Cerebellar nuclear complex (tissue), 1 donor: Measurements from ENCODE around the gene OLIG2.

Experiments used
- DNase-seq, 2 experiments: peaks; one replicate each; lab custom pipeline; 2025; lab: John Stamatoyannopoulos, UW

The OLIG2 gene

DNA sequence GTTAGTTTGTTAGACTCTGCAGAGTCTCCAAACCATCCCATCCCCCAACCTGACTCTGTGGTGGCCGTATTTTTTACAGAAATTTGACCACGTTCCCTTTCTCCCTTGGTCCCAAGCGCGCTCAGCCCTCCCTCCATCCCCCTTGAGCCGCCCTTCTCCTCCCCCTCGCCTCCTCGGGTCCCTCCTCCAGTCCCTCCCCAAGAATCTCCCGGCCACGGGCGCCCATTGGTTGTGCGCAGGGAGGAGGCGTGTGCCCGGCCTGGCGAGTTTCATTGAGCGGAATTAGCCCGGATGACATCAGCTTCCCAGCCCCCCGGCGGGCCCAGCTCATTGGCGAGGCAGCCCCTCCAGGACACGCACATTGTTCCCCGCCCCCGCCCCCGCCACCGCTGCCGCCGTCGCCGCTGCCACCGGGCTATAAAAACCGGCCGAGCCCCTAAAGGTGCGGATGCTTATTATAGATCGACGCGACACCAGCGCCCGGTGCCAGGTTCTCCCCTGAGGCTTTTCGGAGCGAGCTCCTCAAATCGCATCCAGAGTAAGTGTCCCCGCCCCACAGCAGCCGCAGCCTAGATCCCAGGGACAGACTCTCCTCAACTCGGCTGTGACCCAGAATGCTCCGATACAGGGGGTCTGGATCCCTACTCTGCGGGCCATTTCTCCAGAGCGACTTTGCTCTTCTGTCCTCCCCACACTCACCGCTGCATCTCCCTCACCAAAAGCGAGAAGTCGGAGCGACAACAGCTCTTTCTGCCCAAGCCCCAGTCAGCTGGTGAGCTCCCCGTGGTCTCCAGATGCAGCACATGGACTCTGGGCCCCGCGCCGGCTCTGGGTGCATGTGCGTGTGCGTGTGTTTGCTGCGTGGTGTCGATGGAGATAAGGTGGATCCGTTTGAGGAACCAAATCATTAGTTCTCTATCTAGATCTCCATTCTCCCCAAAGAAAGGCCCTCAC lies at the start of gene OLIG2:
Gene OLIG2 (plus strand): TSS at position 447 of the 954 bp plus-strand sequence. CDS start 928 bp downstream, outside the sequence.
- no peak for DNase-seq

DNA sequence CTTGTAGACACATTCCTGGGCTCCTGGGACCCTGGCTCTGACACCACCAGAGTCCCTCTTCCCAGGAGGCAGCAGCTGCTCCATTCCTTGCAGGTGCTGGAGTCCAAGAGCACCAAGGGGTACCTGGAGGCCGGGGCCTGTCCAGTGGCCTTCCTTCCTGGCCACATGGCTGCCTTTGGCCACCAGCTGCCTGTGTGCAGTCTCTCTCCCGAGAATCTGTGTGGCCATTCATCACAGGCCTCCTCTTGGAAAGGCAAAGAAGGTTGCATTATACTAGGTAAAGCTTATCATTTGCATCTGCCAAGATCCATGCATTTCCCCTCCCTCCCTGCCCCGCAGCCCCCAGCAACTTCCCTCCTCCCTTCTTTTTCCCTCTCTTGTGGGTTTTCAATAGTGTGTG lies 48.9 kb upstream of the OLIG2 start:
- DNase-seq, result no peak

DNA sequence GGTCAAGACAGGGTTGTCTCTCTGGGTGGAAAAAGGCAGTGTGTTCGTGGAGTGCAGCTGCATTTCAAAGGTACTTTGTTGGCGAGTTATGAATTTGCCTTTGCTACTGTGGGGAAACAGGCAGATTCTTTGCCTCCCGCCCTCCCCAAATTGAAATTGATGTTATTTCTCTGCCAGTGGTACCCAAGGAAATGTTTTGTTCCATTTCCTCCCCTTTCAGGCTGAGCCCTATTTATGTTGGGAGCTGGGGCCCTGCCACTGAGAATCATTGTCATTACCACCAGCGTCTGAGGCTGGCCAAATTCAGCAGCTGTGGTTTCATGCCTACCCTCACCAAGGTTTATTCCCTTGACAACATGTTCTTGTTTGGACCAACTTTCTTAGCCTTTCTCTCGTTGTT lies 48.5 kb upstream of the OLIG2 start:
- DNase-seq, result no peak

DNA sequence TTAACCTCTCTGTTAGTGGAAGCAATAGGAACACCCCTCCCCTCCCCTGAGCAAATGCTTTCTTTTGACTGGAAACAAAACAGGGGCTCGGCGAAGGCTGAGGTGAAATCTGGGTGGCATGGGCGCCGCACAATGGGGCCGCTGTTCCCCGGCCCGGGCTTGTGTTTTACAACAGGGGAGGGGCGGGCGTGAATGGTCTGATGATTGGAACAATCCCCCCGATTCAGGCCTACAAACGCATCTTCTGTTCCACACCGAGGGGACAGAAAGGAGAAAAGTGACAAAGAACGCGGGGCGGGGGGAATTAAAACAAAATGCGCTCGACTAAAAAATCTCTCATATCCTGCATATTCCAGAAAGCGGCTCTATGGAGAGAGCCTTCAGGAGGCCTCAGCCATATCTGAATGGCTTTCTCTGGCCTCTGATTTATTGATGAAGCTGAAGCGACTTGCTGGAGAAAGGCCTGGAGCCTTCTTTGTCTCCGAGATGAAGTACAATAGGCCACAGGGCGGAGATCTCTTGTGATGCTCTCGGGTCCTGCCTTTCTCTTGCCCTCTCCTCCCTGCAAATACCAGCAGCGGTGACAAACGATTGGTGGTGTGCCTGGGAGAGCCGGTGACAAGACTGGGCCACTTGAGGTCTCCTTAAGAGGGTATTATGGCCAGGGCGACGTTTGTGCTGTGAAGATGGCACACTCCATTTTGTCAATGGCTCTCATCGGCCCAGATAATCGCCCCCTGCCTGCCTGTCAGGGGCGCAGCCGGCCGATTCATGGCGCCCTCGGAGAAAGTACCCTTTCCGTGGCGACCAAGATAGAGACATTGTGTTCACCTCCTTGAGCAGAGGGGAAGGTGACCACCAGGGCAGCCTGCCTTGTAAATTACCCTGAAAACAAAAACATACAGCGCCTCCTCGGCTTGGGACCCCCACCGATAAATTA lies 47.1 kb upstream of the OLIG2 start:
- no peak for DNase-seq

DNA sequence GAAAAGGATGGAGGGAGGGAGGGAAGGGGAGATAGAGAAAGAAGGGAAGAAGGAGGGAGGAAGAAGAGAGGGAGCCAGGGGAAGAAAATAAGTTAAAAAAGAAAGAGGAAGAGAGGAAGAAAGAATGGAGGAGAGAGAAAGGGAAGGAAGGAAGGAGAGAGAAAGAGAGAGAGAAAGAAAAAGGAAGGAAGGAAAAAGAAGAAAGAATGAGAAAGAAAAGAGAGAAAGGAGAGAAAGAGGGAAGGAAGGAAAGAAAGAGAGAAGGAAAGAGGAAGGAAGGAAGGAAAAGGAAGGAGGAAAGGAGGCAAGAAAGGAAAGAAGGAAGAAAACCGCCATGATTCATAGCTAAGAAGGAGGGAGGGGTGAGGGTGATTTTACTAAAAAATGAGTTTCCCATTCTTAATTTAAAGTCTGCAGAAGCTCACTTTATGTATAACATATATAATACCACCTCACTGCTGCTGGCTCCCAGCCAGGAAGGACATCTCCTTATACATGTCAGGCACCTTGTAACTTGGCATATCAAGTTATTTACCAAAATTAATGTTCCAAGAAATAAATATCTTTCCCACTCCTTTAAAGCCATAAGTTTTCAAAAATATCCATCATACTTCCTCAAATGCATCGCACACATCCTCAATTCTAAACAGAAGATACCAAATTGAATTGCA lies 46.0 kb upstream of the OLIG2 start:
- DNase-seq, result no peak

DNA sequence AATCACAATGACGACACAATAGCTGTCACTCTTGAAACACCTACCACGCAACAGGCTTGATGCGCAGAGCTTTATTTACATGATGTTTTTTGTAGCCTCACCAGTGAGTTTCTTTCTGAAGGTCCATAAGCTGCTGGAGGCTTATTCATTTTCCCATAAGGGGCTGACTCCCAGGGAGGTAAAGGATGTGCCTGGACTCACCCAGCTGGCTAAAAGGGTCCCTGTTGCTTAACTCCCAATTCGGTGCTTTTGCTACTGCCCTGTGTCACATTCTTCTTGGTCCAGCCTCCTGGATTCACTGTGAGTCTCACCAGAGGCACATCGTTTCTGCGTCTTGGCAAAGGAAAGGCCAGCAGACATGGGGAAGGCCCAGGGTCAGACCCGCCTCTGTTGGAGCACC lies 44.6 kb upstream of the OLIG2 start:
- DNase-seq, result no peak

DNA sequence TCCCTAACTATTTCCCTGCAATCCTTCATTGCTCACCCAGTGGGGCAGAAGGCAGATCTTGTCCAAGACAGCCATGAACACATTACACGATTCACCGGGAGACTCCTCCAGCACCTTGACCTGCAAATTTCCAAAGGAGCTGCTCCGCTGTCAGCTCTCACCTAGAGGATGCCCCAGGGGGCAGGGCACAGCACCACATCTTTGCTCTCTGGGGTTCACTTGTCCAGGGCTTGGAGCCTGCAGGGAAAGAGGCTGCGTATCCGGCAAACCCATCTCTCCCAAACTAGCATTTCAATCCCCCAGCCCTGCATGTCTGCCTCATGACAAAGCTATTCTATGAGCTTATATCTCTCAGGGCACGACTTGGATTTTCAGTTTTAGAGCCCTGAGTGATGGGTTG lies 35.1 kb upstream of the OLIG2 start:
- DNase-seq, result no peak

DNA sequence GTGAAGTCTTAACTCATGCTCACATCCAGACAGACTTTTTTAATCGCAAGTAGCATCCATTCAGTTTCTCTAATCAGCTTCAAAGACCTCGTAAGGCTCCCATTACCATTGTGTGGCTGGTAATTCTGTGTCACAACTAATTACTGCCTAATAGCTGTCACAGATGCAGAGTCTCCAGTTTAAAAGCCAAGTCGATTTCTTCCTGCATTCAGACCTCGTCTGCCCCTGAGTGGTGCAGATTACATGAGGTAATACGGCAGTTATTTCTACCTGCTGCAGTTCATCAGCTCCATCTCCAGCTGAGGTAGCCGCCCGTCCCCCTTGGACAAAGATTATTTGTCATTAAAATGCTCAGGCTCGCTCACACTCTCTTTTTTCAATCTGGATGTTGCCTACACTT lies 34.4 kb upstream of the OLIG2 start:
- DNase-seq, result no peak

DNA sequence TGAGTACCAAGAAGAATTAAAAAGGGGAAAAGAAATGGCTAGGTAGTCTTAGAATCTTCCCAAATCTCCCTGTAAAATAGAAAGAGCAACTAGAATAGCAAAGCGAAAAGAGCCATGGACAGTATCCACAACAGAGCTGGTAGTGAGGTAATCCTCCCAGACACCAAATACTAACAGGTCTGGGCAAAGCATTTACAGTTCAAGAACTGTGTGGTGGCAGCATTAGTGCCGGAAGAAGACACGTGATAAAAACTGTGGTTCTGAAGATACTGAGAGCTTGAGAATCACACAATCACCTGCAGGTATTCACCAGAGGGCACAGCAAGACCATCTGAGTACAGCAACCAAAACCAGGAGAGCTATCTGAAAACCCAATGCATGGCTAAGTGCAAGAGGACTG lies 31.8 kb upstream of the OLIG2 start:
- no peak for DNase-seq

DNA sequence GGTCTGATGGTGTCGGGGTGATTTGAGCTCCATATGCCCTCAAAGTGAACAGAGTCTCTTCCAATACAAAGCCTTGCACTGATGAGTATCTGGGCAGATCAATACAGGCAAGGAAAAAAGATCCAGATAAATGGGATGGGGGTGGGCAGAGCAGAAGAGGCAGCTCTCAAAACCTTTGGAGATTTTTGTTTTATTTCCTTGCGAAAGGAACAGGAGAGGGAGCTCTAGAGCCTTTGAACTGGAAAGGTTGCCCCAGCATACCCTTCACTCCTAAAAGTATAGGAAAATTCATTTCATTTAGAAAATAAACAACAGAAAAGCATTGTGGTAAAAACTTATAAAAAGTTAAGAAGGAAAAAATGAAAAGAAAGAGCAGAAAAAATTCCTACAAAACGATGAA lies 31.4 kb upstream of the OLIG2 start:
- no peak for DNase-seq

DNA sequence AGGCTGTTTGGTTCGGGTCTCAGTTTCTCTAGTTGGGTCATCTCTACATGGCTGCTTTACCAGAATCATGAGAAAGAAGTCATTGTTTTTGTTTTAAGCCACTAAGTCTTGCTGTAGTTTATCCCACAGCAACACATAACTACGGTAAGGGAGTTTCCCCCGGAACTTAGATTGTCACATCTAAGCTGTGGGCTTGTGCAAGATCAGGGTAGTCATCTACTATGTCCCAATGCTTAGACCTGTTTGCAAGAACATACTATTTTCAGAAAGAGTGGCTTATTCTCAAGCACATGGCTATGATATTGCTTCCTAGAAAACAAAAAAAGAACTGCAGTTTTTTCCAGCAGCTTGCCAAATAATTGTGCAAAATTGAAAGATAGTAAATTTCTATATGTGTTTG lies 18.0 kb upstream of the OLIG2 start:
- no peak for DNase-seq

DNA sequence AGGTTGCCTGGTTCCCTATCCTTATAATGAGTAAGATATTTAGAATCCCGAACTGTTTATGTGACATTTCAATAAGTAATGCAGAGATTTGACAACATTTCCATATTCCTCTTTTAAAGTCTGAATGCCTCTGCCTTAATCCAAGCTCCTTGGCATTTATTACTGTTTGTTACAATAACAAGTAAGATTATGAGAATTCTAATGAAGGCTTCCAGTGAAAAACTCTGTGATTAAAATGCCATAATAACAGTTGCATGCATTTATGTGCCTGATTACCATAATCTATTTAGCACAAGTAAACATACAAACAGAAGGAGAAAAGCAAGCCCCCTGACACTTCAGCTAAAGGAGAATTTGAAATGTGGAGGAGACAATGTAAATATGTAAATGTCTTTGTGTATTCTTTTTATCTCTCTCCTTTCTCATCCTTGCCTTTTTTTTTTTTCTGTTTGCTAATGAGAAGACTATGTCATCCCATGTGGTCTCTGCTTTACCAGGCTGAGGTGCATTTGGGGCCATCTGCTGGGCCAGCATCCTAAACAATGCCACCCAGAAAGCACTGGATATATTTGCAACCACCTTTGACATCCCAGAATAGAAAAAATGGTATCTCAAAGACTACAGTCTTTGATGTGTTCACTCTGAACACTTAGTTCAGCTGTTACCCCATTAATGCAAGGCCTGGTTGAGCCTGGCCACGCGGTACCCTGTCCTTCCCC lies 17.2 kb upstream of the OLIG2 start:
- DNase-seq, result no peak

DNA sequence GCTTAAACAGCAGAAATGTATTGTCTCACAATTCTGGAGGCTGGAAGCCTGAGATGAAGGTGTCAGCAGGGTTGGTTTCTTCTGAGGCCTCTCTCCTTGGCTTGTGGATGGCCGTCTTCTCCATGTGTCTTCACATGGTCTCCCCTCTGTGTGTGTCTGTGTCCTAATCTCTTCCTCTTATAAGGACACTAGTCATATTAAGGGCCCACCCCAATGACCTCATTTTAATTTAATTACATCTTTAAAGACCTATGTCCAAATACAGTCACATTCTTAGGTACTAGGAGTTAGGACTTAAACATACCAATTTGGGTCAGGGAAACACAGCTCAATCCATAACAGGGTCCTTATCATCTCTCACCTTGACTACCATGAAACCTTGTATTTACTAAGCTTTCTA lies 14.8 kb upstream of the OLIG2 start:
- DNase-seq, result no peak

DNA sequence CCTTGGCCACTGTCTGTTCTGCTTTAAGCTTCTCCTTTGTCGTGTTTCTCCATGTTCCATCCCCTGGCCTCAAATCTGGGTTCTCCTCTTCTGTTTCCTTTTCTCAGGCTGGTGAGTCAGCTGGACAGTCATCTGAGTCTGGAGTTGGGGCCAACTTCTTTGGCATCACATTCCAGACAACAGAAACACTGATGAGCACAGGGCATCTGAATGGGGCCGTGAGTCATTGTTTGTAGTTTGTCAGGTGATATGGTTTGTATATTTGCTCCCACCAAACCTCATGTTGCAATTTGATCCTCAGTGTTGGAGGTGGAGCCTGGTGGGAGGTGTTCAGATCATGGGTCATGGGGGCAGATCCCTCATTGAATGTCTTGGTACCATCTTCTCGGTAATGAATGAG lies 14.3 kb upstream of the OLIG2 start:
- no peak for DNase-seq

DNA sequence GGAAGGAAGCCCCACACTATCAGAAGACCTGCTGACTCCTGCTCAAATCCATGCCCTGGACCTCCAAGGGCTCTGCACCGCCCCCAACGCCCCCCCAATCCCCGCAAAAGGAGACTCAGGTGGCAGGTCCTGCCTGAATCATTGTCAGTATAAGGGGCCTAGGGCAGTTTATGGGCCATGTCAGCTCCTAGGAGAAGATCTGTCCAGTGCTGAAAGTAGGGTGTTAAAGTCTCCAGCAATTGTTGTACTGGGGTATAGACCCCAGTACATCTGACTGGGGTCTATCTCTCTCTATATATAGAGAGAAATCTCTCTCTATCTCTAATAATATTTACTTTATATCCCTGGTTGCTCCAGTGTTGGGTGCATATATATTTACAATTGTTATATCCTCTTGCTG lies 12.1 kb upstream of the OLIG2 start:
- DNase-seq, result no peak

DNA sequence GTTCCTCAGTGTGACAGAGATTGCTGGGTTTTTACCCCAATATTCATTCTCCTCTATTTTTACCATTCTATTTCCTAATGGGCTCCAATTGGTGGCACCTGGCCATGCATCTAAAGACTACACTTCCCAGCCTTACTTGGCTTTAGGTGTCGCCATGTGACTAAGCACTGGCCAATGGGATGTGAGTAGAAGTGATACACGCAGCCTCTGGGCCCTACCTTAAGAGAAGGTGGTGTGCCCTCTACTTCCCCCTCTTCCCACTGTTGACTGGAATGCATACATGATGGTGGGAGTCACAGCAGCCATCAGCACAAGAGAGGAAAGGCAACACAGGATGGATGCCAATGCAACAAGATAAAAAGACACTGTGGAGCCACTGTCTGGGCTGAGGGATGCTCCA lies 11.4 kb upstream of the OLIG2 start:
- no peak for DNase-seq

DNA sequence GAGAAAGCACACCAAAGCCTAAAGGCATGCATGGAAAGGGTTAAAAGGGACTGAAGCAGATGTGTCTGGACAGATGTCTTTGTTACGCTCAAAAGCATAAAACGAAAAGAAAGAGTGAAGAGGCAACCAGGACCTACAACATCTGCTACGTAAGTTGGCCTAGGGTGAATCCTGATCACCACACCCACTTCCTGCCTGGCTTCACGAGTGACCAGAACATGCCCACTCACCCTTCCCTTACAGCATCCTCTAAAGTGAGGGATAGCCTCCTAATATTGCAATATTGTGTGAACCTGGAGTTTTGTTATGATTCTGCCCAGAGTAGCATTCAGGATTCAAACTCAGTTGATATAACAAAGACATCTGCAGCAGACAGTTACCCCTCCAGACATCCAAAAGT lies 10.6 kb upstream of the OLIG2 start:
- no peak for DNase-seq

DNA sequence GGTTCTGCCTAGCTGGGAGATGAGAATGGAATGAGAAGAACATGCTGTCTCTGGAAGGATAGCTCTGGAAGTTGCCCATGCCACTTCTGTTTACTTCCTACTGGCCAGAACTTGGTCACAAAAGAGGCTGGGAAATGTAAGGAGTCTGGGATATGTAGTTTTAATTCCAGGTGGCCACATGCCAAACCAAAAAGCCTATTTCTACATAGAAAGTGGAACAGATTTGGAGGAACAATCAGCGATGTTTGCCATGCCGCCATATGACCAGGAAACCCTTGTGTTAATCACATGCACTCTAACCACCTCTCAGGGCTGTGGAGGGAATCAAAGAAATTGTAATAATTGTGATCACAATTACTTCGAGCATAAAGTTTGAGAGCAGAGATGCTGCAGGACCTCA lies 10.0 kb upstream of the OLIG2 start:
- DNase-seq, result no peak

DNA sequence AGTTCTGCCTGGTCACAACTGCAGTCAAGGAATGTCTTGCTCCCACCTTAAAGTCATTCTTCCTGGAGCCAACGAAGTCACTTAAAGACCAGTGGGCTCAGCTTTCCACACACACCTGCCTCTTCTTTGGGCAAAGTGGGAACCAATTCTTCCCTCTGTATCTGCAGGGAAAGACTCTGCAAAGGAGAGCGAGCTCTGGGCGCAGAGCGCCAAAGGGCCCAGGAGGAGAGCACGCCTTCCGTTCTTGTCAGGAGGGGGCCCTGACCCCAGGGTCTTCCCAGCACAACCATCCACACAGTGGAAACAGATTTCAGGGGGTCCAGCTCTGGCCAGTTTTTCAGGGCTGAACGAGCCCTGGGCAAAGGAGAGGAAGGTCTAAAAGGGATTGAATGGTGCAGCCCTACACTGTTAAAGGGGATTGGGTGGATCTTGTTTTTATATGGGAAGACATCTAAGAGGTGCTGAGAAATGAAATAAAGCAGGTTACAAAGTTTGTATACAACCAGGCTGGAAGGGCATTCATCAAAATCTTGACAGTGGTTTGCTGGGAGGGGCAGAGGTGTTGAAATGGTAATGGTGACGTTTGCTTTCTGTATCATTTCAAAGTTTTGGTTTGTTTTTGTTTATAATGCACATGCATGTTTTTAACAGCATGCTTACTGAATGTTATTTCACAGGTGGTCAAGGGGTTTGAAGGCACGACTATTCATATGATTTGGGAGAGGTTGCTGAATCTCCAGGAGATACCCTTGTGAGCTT lies 6.8 kb upstream of the OLIG2 start:
- DNase-seq, result no peak

DNA sequence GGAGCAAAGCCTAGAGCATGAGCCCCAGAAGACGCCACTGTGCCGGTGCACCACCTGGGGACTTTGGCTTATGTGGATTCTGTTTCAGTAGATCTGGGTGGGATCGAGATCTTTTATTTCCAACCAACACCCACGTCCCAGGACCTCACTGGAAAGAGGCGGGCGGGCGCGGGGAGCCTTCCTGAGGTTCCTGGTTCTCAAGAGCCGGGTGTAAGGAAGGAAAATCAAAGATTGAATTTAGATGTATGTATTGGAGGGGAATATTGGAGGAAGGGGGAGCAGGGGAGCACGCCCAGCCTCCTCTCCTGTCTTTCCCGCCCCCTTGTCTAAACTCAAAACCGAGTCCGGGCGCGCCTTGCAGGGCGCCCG lies 6.2 kb upstream of the OLIG2 start:
- no peak for DNase-seq
